ENCODE results near the gene PAXIP1. TPM values are rescaled to one million over a fixed set of nuclear protein-coding genes. Genes with fewer than 3 reads are reported as not detected.

PAXIP1 gene
- total RNA-seq, 4 donors from 2014 or later, result 5.8 to 15.4 (median 11.3) TPM

GRCh38 chr7:155002411-155003091 lies 373 bp downstream of the PAXIP1 start:
- TF ChIP-seq POLR2A (IDR thresholded peaks at IDR 0.05) (no peak), CTCF (IDR thresholded peaks at IDR 0.05) (no peak)
- no peak for DNase-seq
- WGBS, 2 donors, result 0% methylated on average over 4 of the region's 104 CpGs; no CpG with 5 or more reads in 1 of the 2 donors
- peak overlapping the region; percentile 66 to 96 (median 94) for H3K27ac ChIP-seq
- peaks cover 0 to 30% (median 0%) of the 10 kb centered on the region in 3 donors for H3K36me3 ChIP-seq
- H3K4me1 ChIP-seq, result peaks cover 10 to 34% (median 12%) of the 10 kb centered on the region in 3 donors
- no peaks in the 10 kb centered on the region for H3K27me3 ChIP-seq
- H3K4me3 ChIP-seq, result peak overlapping the region; percentile 56 to 100 (median 92)
- intact Hi-C loops (cut with DNase I), result no loop called here
- H3K9me3 ChIP-seq, result no peaks in the 10 kb centered on the region

- H3K27ac ChIP-seq, result peak overlapping the region in 3 of 4 donors; percentile 66 to 95 (median 92)
- intact Hi-C loops (cut with DNase I), result no loop called here
Observed at GRCh38 chr7:155001756-155002410, 1.0 kb downstream of the PAXIP1 start.

GRCh38 chr7:155000795-155001194 lies 2.1 kb downstream of the PAXIP1 start:
- WGBS, 2 donors, result 60 to 100% methylated on average over 1 to 2 of the region's 2 CpGs
- intact Hi-C loops (cut with DNase I), result no loop called here
- H3K27ac ChIP-seq, result no peak overlapping the region
- DNase-seq, result no peak
- peak in 1 of 6 experiments; percentile 9 for TF ChIP-seq CTCF (IDR thresholded peaks at IDR 0.05)
- TF ChIP-seq POLR2A (IDR thresholded peaks at IDR 0.05), result no peak
- H3K4me1 ChIP-seq, result peaks cover 10 to 34% (median 12%) of the 10 kb centered on the region in 3 donors
- H3K9me3 ChIP-seq, result no peaks in the 10 kb centered on the region
- H3K27me3 ChIP-seq, result no peaks in the 10 kb centered on the region
- H3K36me3 ChIP-seq, result peaks cover 0 to 36% (median 0%) of the 10 kb centered on the region in 3 donors
- no peak overlapping the region for H3K4me3 ChIP-seq

More at GRCh38 chr7:155001756-155002410, 1.0 kb downstream of the PAXIP1 start:
- Histone ChIP-seq H3K9me3 (no peaks in the 10 kb centered on the region), H3K4me1 (peaks cover 10 to 34% (median 12%) of the 10 kb centered on the region in 3 donors), H3K27me3 (no peaks in the 10 kb centered on the region), H3K4me3 (peak overlapping the region; percentile 52 to 100 (median 92)), H3K36me3 (peaks cover 0 to 36% (median 0%) of the 10 kb centered on the region in 3 donors)
- 26 to 27% methylated on average over 11 to 12 of the region's 24 CpGs for WGBS, 2 donors
- DNase-seq, result no peak
- TF ChIP-seq CTCF (IDR thresholded peaks at IDR 0.05) (no peak), POLR2A (IDR thresholded peaks at IDR 0.05) (no peak)

GRCh38 chr7:154998481-154998880 lies 4.4 kb downstream of the PAXIP1 start:
- H3K27me3 ChIP-seq, result no peaks in the 10 kb centered on the region
- 92 to 94% methylated on average over 3 of the region's 3 CpGs for WGBS, 2 donors
- H3K36me3 ChIP-seq, result peaks cover 0 to 53% (median 0%) of the 10 kb centered on the region in 3 donors
- DNase-seq, result no peak
- no peak overlapping the region for H3K27ac ChIP-seq
- H3K9me3 ChIP-seq, result no peaks in the 10 kb centered on the region
- H3K4me1 ChIP-seq, result peaks cover 4 to 20% (median 10%) of the 10 kb centered on the region in 3 donors
- no peak for TF ChIP-seq CTCF (IDR thresholded peaks at IDR 0.05)
- no peak for TF ChIP-seq POLR2A (IDR thresholded peaks at IDR 0.05)
- H3K4me3 ChIP-seq, result no peak overlapping the region
- intact Hi-C loops (cut with DNase I), result no loop called here

GRCh38 chr7:154997840-154998370 lies 5.0 kb downstream of the PAXIP1 start:
- WGBS, 2 donors, result 62 to 72% methylated on average over 8 of the region's 10 CpGs
- peaks cover 0 to 59% (median 0%) of the 10 kb centered on the region in 3 donors for H3K36me3 ChIP-seq

More at GRCh38 chr7:154997840-154998370, 5.0 kb downstream of the PAXIP1 start:
- H3K4me3 ChIP-seq, result no peak overlapping the region
- no peaks in the 10 kb centered on the region for H3K9me3 ChIP-seq
- H3K27me3 ChIP-seq, result no peaks in the 10 kb centered on the region
- TF ChIP-seq POLR2A (IDR thresholded peaks at IDR 0.05), result no peak
- TF ChIP-seq CTCF (IDR thresholded peaks at IDR 0.05), result no peak
- intact Hi-C loops (cut with DNase I), result no loop called here
- no peak for DNase-seq
- peaks cover 4 to 20% (median 10%) of the 10 kb centered on the region in 3 donors for H3K4me1 ChIP-seq
- H3K27ac ChIP-seq, result no peak overlapping the region

Measured in esophagus squamous epithelium (tissue), 5 donors.